Adrenal gland (tissue), 12 donors: ENCODE results near the gene GTPBP1. TPM values are rescaled to one million over a fixed set of nuclear protein-coding genes. Genes with fewer than 3 reads are reported as not detected.

ENCODE experiments used
- DNase-seq, 7 donors: peaks; one replicate each; pipeline ENCODE4 v3.0.0-alpha.2; 2019 to 2020
- H3K27ac ChIP-seq, 5 donors: fragments of 200-600 bp; sonication (generic) in 4 of 5; 1 replicate in 3 of 5; 2 replicates in 2 of 5; pipeline versions ENCODE4 v1.5.1 to v1.8.0; 2016 to 2020; ENCODE audit warnings: mild to moderate bottlenecking in 1 of 5
- H3K27me3 ChIP-seq: fragments of 200-600 bp; 2 replicates; pipeline ENCODE4 v1.8.0; 2021
- H3K36me3 ChIP-seq, 2 donors: fragments of 200-600 bp; replicated peaks in 1 of 2; 1 replicate in 1 of 2; 2 replicates in 1 of 2; pipeline versions ENCODE4 v1.5.1 to v1.8.0; 2018 to 2022
- H3K4me1 ChIP-seq, 2 donors: fragments of 200-600 bp; replicated peaks in 1 of 2; 1 replicate in 1 of 2; 2 replicates in 1 of 2; pipeline versions ENCODE4 v1.5.1 to v1.8.0; 2018 to 2021
- H3K4me3 ChIP-seq, 4 donors: fragments of 200-600 bp; sonication (generic) in 3 of 4; one replicate each; pipeline ENCODE4 v1.5.1; 2016 to 2018
- H3K9me3 ChIP-seq, 3 donors: fragments of 200-600 bp; sonication (generic) in 1 of 3; replicated peaks in 1 of 3; 1 replicate in 2 of 3; 2 replicates in 1 of 3; pipeline versions ENCODE4 v1.5.1 to v1.8.0; 2016 to 2021
- CTCF ChIP-seq, 6 experiments: fragments of 450-650 bp in 4 of 6; fragments of 200-600 bp in 2 of 6; sonication (generic) in 1 of 6; IDR thresholded peaks; 1 replicate in 5 of 6; 2 replicates in 1 of 6; pipeline versions ENCODE4 v1.5.1 to v1.8.0; 2016 to 2021; ENCODE audit warnings: antibody characterized with exemption in 6 of 6, mild to moderate bottlenecking in 2 of 6, moderate library complexity in 1 of 6
- POLR2A ChIP-seq, 2 donors: fragments of 450-650 bp; IDR thresholded peaks; one replicate each; pipeline ENCODE4 v1.6.1; 2017; ENCODE audit warnings: antibody characterized with exemption in 2 of 2, mild to moderate bottlenecking in 2 of 2, moderate library complexity in 1 of 2
- WGBS, 4 donors: extraction: QIAGEN DNeasy Blood & Tissue Kit in 2 of 4; methylation state at CpG; one replicate each; pipeline versions ENCODE4 v1.1.5 to v1.1.7; 2013 to 2017; 5-methylcytosine and 5-hydroxymethylcytosine counted together
- intact Hi-C, 2 donors: fragments of 100-400 bp; cut with DNase I; formaldehyde crosslinking; loops; one replicate each; pipeline versions ENCODE4 v1.14.1 to v1.15.0; 2022 to 2023
- polyA plus RNA-seq, 3 donors: library from polyadenylated mRNA; stranded (reverse); fragments of 200-250 nt in 2 of 3; fragments of 350-450 nt in 1 of 3; fragmentation: Illumina TruSeq in 1 of 3; extraction: RNeasy Lipid Tissue Mini Kit (QIAGEN cat#74804) in 1 of 3; gene quantifications; one replicate each; pipeline ENCODE4 v1.2.3, GENCODE V29; 2013 to 2014
- total RNA-seq, 9 donors: library from RNA; depleted of rRNA in 4 of 9; stranded (reverse); fragments of >200 nt in 4 of 9; fragments of 120-200 nt in 1 of 9; fragmentation: NEBNext Ultra II Directional in 1 of 9; extraction: Animal tissue kit (Norgen Biotek cat#: 25700) in 1 of 9; gene quantifications; one replicate each; pipeline versions ENCODE4 v1.1.0 to v1.2.4, GENCODE V29; 2013 to 2023
- donor health status: healthy with polysubstance abuse.
- donor health status: Bipolar disorder and iron deficiency.
- donor health status: DM: yes; HTN: yes; CAD: no.
- donor health status: DM: no; HTN: no; CAD: no.
- donor health status: DM: no; HTN: no; CAD: no.
- donor health status: DM: yes; HTN: yes; CAD: no.

The GTPBP1 gene
- total and polyA plus RNA-seq, 12 donors, result 14.0 to 56.9 (median 37.0) TPM

GRCh38 chr22:38756711-38757463 is 51.1 kb downstream of the GTPBP1 start:
- Histone ChIP-seq H3K4me1 (peaks cover 25 to 33% of the 10 kb centered on the region in 2 donors), H3K9me3 (no peaks in the 10 kb centered on the region), H3K27ac (peak overlapping the region in 3 of 5 donors; percentile 94 to 100 (median 94)), H3K27me3 (no peaks in the 10 kb centered on the region), H3K36me3 (peaks cover 0 to 9% of the 10 kb centered on the region in 2 donors), H3K4me3 (peak overlapping the region in 1 of 4 donors; percentile 82)
- intact Hi-C loops, result no loop called here
- no peak for DNase-seq
- TF ChIP-seq POLR2A (IDR thresholded peaks at IDR 0.05), result no peak
- no peak for TF ChIP-seq CTCF (IDR thresholded peaks at IDR 0.05)
- 54 to 62% (median 60%) methylated on average over 14 to 17 of the region's 17 CpGs for WGBS, 4 donors

- no peak overlapping the region for H3K27ac ChIP-seq
- 65 to 84% (median 74%) methylated on average over 3 to 4 of the region's 4 CpGs for WGBS, 4 donors
- H3K27me3 ChIP-seq, result no peaks in the 10 kb centered on the region
- DNase-seq, result no peak
- no peak overlapping the region for H3K4me3 ChIP-seq
- H3K4me1 ChIP-seq, result peaks cover 25 to 31% of the 10 kb centered on the region in 2 donors
- no peaks in the 10 kb centered on the region for H3K9me3 ChIP-seq
- intact Hi-C loops, result no loop called here
- peaks cover 0 to 4% of the 10 kb centered on the region in 2 donors for H3K36me3 ChIP-seq
- TF ChIP-seq CTCF (IDR thresholded peaks at IDR 0.05) (no peak), POLR2A (IDR thresholded peaks at IDR 0.05) (no peak)
Measured at GRCh38 chr22:38757464-38757757, 51.7 kb downstream of the GTPBP1 start.

- Histone ChIP-seq H3K36me3 (no peaks in the 10 kb centered on the region), H3K9me3 (no peaks in the 10 kb centered on the region), H3K4me1 (peaks cover 23 to 24% of the 10 kb centered on the region in 2 donors), H3K27me3 (no peaks in the 10 kb centered on the region), H3K27ac (no peak overlapping the region), H3K4me3 (no peak overlapping the region)
- intact Hi-C loops, result no loop called here
- no peak for TF ChIP-seq POLR2A (IDR thresholded peaks at IDR 0.05)
- no peak for TF ChIP-seq CTCF (IDR thresholded peaks at IDR 0.05)
- DNase-seq, result no peak
- WGBS, 4 donors, result 91 to 96% (median 92%) methylated on average over 8 to 16 of the region's 16 CpGs
Measured at GRCh38 chr22:38758276-38758945, 52.7 kb downstream of the GTPBP1 start.

GRCh38 chr22:38759005-38759404 is 53.3 kb downstream of the GTPBP1 start:
- no peak for DNase-seq
- WGBS, 4 donors, result 82 to 92% (median 89%) methylated on average over 6 to 7 of the region's 7 CpGs
- Histone ChIP-seq H3K4me1 (peaks cover 17 to 18% of the 10 kb centered on the region in 2 donors), H3K9me3 (no peaks in the 10 kb centered on the region), H3K27ac (no peak overlapping the region), H3K4me3 (no peak overlapping the region), H3K27me3 (no peaks in the 10 kb centered on the region), H3K36me3 (no peaks in the 10 kb centered on the region)
- TF ChIP-seq POLR2A (IDR thresholded peaks at IDR 0.05), result no peak
- no peak for TF ChIP-seq CTCF (IDR thresholded peaks at IDR 0.05)
- intact Hi-C loops, result no loop called here
